EL (cell line): ENCODE measurements around the gene BRICD5.
A peak's percentile ranks its signal among the peaks of the same experiment; 100 is the strongest.

ENCODE experiments used
- DNase-seq: peaks from one replicate; pipeline ENCODE4 v3.0.0-alpha.2; 2016

The BRICD5 gene

DNA sequence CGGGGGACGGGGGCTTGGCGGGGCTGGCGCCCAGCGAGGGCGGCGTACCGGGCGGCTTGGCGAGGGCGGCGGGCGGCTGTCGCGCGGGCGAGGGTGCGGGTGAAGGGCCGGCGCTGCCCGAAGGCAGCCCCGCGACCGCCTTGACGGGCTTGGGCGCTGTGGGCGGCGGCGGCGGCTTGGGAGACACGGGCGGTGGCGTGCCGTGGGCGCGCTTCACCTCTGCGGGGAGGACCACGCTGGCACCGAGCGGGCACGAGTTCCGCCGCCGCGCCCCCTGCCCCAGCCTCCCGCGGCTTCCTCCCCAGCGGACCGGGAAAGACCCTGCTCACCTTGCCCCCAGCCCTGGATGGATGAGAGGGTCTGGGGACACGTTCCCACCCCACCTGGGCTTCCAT lies 31.6 kb downstream of the BRICD5 start:
- DNase-seq: no peak

DNA sequence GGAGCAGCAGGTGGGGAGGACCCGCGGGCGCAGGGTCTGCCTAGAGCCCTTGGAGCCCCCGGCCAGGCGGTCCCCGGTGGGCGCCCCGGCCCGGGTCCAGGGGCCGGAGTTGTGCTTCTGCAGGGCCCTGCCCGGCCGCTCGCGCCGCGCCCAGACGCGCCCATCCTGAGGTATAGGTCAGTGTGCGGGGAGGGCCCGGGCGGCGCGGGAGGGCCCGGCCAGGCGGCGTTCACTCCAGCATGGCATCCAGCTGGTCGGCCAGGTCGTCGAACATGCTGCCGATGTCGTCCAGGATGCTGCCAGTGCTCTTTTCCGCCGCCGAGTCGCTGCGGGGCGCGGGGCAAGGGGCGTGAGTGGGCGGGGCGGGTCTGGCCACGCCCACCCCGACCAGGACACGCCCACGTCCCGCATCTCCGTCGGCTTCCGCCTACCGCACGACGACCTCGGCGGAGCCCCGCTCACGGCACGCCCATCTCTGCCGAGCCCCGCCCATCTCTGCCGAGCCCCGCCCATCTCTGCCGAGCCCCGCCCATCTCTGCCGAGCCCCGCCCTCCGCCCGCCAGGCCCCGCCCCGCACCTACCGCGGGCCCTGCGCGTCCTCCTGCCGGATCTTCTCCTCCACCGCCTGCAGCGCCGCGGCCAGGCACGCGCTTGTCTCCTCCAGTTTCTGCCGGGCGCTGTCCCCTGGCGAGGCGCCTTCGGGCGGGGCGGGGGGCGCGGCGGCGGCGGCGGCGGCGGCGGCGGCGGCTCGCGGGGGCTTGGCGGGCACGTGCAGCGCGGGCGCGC lies 32.1 kb downstream of the BRICD5 start:
- DNase-seq: no peak

DNA sequence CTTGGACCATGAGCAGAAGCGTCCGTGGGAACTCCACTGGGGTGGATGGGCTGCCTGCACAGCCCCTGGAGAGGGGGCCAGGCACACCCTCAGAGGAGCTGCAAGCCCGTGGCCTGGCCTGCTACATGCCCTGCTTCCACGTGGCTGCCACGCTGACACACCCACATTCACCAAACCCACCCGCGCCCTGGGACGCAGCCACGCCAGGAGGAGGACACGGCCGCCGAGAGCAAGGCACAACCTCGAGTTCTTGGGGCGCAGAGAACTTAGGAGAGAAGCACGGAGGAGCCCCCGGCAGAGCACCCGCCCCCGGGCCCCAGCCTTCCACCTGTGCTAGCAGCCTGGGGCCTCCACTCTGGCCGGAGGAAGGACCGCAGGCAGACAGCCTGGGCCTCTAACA lies 33.1 kb downstream of the BRICD5 start:
- no peak for DNase-seq

DNA sequence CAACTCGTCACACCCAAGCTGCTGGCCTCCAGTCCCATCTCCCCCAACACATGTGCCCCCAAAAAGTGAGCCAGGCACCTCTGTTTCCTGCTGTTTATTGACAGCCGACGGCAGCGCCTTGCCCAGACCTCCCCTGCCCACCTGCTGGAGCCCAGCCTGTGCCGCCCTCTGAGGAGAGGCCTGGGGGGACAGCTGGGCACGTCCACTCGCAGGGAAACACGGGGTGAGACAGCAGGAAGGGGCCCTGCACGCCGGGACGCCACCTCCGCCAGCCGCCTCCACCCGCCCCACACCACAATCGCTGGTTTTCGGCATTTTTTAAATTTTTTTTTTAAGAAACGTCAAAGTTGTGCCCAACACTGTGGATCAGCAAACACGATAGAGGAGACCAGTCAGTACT lies 33.6 kb downstream of the BRICD5 start:
- DNase-seq: no peak

DNA sequence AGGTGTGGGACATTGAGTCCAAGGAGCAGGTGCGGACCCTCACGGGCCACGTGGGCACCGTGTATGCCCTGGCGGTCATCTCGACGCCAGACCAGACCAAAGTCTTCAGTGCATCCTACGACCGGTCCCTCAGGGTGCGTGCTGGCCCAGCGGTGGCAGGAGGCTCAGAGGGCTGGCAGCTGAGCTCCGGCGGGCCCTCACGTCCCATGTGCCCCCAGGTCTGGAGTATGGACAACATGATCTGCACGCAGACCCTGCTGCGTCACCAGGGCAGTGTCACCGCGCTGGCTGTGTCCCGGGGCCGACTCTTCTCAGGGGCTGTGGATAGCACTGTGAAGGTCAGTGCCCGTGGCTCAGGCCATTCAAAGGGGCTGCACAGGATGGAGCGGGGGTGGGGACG lies 34.6 kb downstream of the BRICD5 start:
- no peak for DNase-seq

DNA sequence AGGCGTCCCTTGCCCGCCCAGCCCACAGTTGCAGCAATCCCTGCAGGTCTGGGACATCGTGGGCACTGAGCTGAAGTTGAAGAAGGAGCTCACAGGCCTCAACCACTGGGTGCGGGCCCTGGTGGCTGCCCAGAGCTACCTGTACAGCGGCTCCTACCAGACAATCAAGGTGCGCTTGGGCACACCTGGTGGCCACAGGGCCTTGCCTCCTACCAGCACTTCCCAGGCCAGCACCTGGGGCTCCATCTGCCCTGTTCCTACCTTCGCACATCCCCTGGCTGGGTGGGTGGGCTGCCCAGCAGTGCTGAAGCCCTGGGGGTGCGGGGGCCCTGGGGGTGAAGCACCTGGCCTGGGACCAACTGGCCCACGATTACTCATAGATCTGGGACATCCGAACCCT lies 35.2 kb downstream of the BRICD5 start:
- DNase-seq: no peak

DNA sequence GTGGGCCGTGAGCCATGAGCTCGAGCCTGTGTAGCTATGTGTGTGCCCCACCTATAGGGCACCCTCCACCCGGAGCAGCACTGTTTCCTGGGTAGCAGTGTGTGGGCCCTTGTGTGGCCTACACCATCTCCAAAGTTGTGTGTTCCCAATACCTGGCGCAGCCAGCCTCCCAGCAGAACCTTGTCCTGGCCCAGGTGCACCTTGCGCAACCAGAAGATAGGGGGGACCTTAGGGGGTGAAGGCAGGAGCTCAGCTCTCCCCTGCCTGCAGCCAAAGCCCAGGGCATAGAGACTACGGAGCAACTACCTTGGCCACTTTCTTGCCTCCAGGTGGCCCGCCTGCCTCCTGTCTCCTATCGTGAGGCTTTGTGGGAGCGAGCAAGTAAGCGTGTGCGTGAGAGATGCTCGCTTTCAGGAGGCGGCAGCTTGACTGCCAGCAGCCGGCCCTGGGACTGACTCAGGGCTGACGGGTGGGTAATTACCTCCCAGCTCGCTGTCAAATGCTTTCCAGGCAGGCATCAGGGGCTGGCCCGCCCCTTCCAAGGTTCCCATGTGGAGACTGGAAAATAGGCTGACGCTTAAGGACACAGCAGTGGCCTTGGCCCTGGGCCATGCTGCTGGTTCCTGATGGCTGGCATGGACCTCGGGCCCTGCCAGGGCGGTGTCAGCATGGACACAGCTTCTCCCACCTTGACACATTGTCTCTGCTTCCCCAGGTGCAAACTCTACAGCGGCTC lies 36.1 kb downstream of the BRICD5 start:
- DNase-seq: no peak

DNA sequence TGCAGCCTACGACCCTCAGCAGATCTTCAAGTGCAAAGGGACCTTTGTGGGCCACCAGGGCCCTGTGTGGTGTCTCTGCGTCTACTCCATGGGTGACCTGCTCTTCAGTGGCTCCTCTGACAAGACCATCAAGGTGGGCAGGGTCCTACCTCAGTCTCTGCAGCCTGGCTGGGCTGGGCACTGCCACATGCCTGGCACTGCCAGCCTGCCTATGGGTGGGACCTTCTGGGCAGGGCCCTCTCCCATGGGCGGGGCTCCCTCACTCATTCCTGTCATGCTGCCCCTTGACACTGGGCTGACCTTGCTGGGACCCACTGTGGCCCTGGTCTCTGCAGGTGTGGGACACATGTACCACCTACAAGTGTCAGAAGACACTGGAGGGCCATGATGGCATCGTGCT lies 36.7 kb downstream of the BRICD5 start:
- DNase-seq: no peak

DNA sequence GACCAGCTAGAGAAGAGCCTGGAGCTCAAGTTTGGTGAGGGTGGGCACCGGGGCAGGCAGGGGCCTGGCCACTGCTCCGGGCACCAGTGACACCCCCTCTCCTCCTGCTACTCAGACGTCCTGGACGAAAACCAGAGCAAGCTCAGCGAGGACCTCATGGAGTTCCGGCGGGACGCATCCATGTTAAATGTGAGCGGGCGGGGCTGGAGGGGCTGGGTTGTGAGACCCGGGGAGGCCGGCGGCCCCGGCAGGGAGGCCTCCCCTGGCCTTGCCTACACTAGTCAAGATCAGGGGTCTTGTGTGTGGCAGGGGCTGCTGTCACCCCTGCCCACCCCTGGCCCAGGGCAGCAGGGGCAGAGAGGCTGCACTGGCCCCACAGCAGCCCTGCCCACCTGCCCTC lies 37.3 kb downstream of the BRICD5 start:
- no peak for DNase-seq

DNA sequence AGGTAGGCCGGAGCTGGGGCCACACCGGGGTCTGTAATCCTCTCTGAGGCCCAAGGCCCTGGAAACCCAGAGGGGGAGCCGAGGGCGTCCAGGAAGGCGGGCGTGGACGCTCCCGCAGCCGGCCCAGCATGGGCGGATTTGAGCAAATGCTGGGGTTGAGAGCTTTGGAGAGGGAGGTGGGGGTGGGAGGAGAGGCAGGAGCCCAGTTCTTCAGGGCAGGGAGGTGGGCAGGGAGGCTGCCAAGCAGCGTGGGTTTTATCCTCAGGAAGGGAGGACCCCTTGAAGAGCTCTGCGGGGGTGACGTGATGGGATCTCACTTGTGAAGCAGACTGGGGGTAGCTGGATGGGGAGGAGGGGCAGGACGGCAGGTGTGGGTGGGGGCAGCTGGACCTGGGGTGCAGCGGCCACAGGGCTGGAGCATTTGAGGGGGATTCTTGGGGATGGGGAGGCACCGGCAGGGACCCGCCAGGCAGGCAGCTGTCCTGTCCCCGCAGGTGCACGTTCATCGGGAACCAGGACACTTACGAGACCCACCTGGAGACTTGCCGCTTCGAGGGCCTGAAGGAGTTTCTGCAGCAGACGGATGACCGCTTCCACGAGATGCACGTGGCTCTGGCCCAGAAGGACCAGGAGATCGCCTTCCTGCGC lies 37.9 kb downstream of the BRICD5 start:
- DNase-seq: no peak

DNA sequence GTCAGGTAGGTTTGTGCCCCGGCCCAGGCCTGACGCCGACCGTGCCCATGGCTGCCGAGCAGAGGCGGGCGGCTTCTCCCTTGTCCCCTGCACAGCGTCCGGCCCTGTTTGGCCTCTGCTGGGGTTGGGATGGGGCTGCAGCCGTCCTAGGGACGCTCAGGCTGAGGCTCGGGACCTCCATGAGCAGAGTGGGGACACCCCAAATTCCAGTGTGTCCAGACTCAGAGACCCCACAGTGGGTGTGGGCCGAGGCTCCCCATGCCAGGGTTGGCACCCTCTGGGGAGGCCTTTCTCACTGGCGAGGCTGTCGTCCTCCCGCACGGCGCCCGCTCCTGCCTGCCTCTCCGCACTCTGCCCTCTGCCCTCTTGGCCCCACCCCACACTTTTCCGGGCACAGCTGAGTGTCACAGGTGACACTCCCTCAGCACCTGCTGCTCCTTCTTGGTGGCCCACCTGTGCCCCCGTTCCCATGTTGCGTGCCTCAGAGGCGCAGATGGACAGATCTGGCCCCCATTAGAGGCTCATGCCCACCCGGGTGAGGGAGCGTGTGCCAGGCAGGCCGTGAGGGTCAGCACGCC lies 39.0 kb downstream of the BRICD5 start:
- DNase-seq: no peak

DNA sequence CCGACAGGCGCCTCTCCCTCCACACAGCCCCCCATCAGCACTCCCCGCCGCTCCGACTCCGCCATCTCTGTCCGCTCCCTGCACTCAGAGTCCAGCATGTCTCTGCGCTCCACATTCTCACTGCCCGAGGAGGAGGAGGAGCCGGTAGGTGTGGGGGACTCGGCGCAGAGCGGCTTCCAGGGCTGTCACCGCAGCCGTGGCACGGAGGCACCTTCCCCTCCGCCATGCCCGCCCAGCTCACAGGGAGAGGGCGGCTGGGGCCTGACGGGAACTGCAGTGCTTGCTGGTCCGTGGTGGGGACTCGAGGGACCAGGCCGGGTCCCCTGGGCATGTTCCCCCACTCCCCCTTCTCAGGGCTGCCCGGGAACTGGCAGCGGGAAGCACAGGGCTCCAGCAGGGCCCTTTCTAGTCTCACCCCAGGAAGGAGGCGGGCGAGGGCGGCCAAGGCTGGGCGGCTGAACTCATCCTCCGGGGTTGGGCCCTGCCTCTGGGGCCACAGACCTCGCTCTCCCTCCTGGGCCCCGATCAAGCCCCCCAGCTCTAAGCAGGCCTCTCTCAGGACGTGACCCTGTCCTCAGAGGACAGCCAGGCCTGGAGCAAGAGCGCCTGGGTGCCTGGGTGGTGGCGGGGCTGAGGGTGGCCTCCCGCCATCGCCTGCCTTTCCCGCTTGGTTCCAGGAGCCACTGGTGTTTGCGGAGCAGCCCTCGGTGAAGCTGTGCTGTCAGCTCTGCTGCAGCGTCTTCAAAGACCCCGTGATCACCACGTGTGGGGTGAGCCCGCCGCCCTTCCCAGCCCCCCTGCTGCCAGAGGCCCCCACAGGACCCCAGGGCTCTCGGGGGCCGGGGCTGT lies 39.9 kb downstream of the BRICD5 start:
- DNase-seq: no peak

DNA sequence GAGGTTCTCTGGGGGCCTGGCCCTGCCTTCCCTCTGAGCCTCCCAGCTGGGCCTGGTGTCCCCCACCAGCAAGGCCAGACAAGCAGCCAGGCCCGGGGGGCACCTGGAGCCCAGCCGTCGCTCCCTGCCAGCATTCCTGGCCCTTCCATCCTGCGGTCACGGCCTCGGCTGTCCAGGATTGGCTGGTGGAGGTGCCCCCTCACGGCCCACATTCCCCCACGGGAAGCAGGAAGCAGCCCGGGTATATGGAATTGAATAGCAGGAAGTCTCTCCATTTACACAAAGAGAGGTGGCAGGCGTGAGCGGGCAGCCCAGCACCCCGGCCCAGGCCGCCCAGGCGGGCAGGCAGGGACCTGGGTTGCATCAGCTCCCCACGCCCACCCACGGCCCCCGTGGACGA lies 40.6 kb downstream of the BRICD5 start:
- DNase-seq: no peak

DNA sequence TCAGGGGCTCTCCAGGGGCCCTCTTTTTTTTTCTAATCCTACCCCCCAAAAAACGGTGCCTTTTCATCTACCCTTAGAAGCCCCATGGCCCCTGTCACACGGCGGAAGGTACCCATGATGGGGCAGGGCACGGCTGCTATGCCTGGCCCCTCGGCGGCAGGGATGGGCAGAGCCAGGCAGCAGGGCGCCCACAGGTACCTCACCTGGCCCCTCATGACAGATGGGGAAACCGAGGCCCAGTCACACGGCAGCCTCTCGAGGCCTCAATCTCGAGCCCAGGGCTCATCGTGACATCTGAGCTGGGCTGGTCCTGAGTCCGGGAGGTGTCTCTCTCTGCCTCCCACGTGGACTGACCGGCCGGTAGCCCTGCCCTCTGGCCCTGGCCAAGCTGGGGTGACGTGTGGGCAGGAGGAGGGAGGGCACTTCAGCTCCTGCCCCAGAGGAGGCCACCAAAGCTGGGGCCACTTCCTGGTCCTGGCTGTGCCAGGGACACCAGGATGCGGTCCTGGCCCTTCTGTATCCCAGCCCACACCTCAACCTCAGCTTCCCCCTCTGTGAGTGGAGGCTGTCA lies 43.5 kb downstream of the BRICD5 start:
- no peak for DNase-seq

DNA sequence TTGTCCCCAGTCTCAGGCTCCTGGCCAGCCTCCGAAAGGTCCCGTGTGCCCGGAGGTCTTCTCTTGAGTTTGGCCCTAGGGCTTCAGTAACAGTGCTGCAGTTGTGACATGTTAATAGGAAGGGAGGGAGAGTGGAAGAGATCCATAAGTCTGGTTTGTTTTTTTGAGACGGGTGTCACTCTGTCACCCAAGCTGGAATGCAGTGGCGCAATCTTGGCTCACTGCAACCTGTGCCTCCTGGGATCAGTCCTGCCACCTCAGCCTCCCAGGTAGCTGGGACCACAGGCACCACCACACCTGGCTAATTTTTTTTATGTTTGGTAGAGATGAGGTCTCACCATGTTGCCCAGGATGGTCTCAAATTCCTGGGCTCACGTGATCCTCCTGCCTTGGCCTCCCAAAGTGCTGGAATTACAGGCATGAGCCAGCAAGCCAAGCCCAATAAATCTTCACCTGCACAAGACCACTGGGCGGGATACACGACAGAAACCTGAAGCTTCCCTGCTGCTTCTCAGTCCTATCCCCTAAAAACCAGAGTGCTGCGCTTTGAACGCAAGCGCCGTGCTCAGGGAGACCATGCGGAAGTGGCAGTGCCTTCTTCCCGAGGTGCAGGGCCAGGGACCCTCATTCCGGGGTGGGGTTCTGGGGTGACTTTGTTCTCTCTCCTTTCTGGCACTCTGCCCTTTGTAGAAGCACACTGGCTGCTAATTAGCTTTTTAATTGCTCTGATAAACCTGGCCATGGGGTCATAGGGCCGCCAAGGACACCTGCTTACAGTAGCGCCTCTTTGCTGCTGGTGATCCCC lies 44.2 kb downstream of the BRICD5 start:
- DNase-seq: no peak

DNA sequence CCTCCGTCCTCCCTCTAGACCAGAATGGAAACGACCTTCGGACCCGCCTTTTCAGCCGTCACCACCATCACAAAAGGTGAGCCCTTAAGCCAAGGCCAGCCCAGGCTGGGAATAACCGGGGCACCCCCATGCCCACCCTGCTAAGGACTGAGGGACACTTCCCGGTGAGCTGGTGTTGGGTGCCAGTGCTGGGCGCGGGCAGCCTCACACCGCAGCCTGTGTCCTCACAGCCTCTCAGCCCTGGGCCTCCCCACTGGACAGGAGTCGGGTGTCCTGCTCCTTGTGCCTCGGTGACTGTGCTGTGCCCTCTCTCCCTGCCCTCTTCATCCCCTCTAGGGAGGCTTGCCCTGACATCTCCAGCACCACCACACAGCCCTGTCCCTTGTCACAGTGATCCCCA lies 44.8 kb downstream of the BRICD5 start:
- DNase-seq: no peak

DNA sequence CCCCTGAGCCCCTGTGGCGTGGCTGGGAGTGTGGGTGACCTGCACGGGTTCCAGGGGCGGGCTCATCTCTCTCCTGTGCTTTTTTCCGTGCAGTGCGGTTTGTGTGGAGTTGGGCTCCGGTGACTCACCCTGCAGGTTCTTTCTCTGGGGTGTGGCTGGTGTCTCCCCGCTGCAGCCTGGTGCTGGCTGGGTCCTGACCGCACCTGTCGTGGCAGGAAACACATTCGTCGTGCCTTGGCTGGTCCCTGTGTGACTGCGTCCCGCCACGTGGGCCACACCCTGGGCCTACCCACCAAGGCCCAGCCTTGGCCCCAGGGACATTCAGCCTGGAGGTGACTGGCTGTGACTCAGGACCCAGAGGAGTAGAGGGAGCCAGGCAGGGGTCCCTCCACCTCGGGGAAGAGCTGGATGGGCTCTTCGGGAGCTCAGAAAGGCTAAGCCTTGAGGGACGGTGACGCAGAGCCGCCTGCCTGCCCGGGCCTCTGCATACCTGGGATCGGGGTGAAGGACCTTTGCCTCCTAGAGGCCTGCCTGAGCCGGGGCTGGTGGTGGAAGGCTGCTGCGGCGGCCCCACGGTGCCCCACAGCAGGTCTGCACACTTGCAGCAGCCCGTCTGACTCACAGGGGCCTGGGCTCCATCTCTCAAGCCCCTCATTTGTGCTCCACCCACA lies 47.3 kb downstream of the BRICD5 start:
- no peak for DNase-seq

DNA sequence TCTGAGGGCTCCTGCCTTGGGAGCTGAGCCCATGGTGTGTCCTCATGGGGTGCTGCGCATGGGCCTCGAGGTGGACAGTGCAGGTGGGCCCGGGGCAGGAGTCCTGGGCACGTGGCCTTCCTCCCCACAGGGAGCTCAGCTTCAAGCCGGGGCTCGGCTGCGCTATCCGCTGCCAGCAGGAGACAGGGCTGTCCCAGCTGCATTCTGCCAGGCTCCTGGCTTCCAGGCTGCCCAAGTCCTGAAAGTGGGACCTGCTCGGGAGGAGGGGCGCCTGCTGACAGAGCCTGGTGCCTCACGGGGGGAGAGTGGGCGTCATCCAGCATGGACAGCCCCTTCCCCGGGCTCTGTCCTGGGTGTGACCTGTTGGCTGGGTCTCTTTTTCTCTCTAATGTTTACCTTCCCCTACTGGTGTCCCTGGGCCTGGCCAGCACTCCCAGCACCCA lies 48.0 kb downstream of the BRICD5 start:
- DNase-seq: no peak

DNA sequence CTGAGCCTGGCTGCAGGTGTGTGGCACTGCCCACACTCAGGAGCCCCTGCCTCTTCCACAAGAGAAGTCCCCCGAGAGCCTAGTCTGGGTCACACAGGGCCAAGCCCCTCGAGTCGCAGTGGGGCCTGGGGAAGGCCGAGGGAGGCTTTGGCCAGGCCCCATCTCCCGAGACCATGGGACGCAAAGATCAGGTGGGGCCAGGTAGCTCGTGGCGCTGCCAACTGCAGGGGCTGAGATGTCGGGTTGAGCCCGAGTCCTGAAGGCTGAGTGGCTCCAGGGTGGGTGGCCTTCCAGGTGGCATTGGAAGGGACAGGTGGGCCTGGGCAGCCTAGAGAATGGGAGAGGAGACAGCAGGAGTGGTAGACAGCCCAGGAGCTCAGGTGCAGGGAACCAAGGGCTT lies 48.8 kb downstream of the BRICD5 start:
- DNase-seq: no peak

DNA sequence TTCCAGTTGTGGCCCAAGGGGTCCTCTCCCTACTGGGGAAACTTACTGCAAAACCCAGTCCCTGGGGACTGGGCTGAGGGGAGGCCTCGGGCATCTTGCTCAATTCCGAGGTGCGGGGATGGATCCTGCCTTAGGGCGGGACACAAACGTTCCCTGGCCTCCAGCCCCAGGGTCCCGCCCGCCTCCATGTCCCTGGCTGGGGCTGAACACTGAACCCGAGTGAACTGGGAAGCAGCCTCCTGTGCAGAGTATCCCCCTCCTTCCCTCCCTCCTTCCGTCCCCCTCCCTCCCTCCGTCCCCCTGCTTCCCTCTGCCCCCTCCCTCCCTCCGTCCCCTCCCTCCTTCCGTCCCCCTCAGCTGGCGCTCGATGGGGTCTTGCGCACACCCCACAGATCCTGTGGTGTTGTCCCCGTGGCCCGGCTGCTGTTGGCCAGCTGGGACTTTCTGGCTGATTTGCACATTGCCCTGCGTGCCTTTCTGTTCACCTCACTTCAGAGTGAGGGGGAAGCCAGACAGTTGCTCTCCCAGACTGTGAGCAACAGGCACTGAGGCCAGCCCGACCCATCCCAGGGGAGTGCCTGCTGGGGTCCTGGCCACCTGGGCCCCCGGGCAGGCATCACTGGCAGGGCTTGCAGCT lies 49.6 kb downstream of the BRICD5 start:
- peak; percentile 55 for DNase-seq
